H1 (cell line): ENCODE results near the gene ATP6V0A1.

Experiments
- CREB1 ChIP-seq: IDR thresholded peaks from 2 replicates; pipeline ENCODE4 v1.6.1; 2012; ENCODE audit warnings: inconsistent platforms
- CTCF ChIP-seq, 3 experiments: IDR thresholded peaks; 1 replicate in 2 of 3; 2 replicates in 1 of 3; pipeline versions ENCODE4 v1.5.1 to v1.6.1; 2011; ENCODE audit warnings: low read length in 3 of 3, mild to moderate bottlenecking in 3 of 3, inconsistent platforms in 2 of 3, low read depth in 1 of 3, moderate library complexity in 1 of 3; ENCODE audit not compliant: insufficient read depth in 1 of 3; ENCODE audit errors: control extremely low read depth in 1 of 3
- JUND ChIP-seq: IDR thresholded peaks from 2 replicates; pipeline ENCODE4 v1.6.1; 2011; ENCODE audit warnings: mild to moderate bottlenecking, improper control_type of control experiment, low read length
- RAD21 ChIP-seq, 2 experiments: IDR thresholded peaks in 1 of 2; conservative IDR thresholded peaks in 1 of 2; 2 replicates each; pipeline ENCODE4 v1.6.1; 2011; ENCODE audit warnings: low read depth in 2 of 2, low read length in 2 of 2, improper control_type of control experiment in 1 of 2, inconsistent platforms in 1 of 2, mild to moderate bottlenecking in 1 of 2, moderate library complexity in 1 of 2
- RFX5 ChIP-seq: IDR thresholded peaks from 2 replicates; pipeline ENCODE4 v1.6.1; 2011; ENCODE audit warnings: low read depth, low read length, improper control_type of control experiment, borderline replicate concordance
- SIX5 ChIP-seq: IDR thresholded peaks from 2 replicates; pipeline ENCODE4 v1.6.1; 2011; ENCODE audit warnings: mild to moderate bottlenecking, low read depth, low read length
- SP1 ChIP-seq: IDR thresholded peaks from 2 replicates; pipeline ENCODE4 v1.6.1; 2011; ENCODE audit warnings: low read depth, low read length
- SRF ChIP-seq: IDR thresholded peaks from 2 replicates; pipeline ENCODE4 v1.6.1; 2011; ENCODE audit warnings: mild to moderate bottlenecking, low read depth, low read length, moderate library complexity
- TBP ChIP-seq: IDR thresholded peaks from 2 replicates; pipeline ENCODE4 v1.6.1; 2011; ENCODE audit warnings: low read depth, low read length, improper control_type of control experiment

GRCh38 chr17:42410319-42410685 is 48.4 kb upstream of the ATP6V0A1 start:
- no peak for TF ChIP-seq CREB1
- no peak for TF ChIP-seq CTCF (IDR thresholded peaks at IDR 0.05; ENCODE audit: control extremely low read depth in 1 of 3, insufficient read depth in 1 of 3, low read depth in 1 of 3, low read length in 3 of 3)
- TF ChIP-seq SRF = no peak
- TF ChIP-seq RAD21 (IDR thresholded peaks at IDR 0.05 in 1 of 2, conservative IDR thresholded peaks at IDR 0.05 in 1 of 2; ENCODE audit: low read depth in 2 of 2, low read length in 2 of 2) = no peak
- TF ChIP-seq SIX5 = no peak
- no peak for TF ChIP-seq TBP
- no peak for TF ChIP-seq SP1
- no peak for TF ChIP-seq RFX5
- no peak for TF ChIP-seq JUND
